AG09319 (cell line): ENCODE results near the gene TMEM135.

ENCODE experiments used
- DNase-seq: peaks from one replicate; pipeline ENCODE4 v3.0.0-alpha.2; 2010; ENCODE audit warnings: low read depth; ENCODE audit errors: extremely low read depth
- CTCF ChIP-seq: IDR thresholded peaks from 2 replicates; pipeline ENCODE4 v1.5.1; 2011; ENCODE audit warnings: low read depth, mild to moderate bottlenecking, inconsistent platforms, low read length, moderate library complexity

Gene TMEM135

GRCh38 chr11:87338046-87338639 is 300.4 kb downstream of the TMEM135 start:
- TF ChIP-seq CTCF, result no peak
- DNase-seq, result no peak

GRCh38 chr11:87339416-87339815 is 301.7 kb downstream of the TMEM135 start:
- TF ChIP-seq CTCF, result no peak
- no peak for DNase-seq

- no peak for DNase-seq
- no peak for TF ChIP-seq CTCF
Measured at GRCh38 chr11:87347441-87347840, 309.7 kb downstream of the TMEM135 start.

GRCh38 chr11:87347854-87348253 is 310.1 kb downstream of the TMEM135 start:
- no peak for TF ChIP-seq CTCF
- no peak for DNase-seq

GRCh38 chr11:87351676-87352075 is 313.9 kb downstream of the TMEM135 start:
- TF ChIP-seq CTCF, result no peak
- DNase-seq, result no peak

- DNase-seq, result peak; percentile 40
- TF ChIP-seq CTCF, result peak; percentile 98
Measured at GRCh38 chr11:87352759-87353707, 315.3 kb downstream of the TMEM135 start.

- no peak for DNase-seq
- TF ChIP-seq CTCF, result no peak
Measured at GRCh38 chr11:87353771-87354345, 316.1 kb downstream of the TMEM135 start.
